ENCODE data around the gene MBNL2. TPM values are rescaled to one million over a fixed set of nuclear protein-coding genes. Genes with fewer than 3 reads are reported as not detected.

MBNL2 gene
- total RNA-seq, 2 experiments from 2014 or later = 13.4 to 15.5 TPM

DNA sequence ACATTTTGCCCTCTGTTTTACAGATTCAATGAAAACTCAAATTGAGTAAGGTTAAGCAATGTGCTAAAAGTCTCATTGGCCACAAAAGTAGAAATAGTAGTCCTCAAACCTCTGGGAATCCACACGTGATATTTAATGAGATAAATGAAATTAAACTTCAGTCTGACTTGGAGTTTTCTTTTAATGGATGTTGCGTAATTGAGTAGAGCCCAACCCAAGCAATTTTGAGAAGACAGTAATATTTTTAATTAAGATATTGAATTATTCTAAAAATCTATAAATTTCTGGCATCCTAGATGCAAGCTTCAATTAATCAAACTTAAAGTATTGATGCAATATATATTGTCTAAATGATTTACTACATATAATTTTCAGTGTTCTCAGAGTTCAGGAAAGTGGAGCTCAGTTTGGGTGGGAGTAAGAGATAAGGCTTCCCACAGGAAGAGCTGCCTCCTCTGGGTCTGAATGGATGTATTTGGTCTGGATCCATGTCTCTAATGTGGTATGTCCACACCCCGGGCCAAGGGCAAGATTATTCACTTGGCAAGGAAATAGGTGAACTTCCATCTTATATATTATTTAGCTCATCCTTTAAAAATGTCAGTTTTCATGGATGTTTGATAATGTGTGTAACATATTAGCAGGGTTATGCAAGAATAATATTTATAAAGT is 6.9 kb downstream of the MBNL2 start:
- peaks cover 49% of the 10 kb centered on the region for H3K4me1 Mint-ChIP-seq

DNA sequence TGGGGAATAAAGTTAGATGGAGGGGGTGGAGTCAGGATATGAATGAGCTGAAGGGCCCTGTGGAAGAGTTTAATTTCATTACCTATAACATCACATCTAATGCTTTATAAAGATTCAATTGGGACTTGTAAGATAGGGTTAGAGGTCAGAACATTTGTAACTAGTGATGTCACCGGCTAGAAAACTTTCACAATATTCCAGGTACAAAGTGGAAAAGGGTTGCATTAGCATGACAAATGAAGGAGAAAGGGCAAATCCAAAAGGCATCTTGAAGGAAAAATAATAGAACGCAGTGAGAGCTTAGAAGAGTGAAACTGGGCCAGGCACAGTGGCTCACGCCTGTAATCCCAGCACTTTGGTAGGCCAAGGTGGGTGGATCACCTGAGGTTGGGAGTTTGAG is 7.6 kb downstream of the MBNL2 start:
- Mint-ChIP-seq H3K4me3 (no peak overlapping the region), H3K36me3 (ENCODE audit: low read depth) (peaks cover 16% of the 10 kb centered on the region), H3K9me3 (no peaks in the 10 kb centered on the region), H3K27me3 (no peaks in the 10 kb centered on the region), H3K27ac (no peak overlapping the region), H3K4me1 (peaks cover 43% of the 10 kb centered on the region)
- DNase-seq = no peak
- ChIA-PET CTCF (interaction anchor here (0.6 to 3.5 kb wide), 3 partner anchors 11 to 1225 kb away, joined by 3 to 13 read pairs (median 4); no protein-coding TSS in a partner anchor), POLR2A (no interaction called here)

More for the DNA sequence above, 6.9 kb downstream of the MBNL2 start:
- no peak overlapping the region for H3K4me3 Mint-ChIP-seq
- H3K27ac Mint-ChIP-seq = no peak overlapping the region
- ChIA-PET CTCF (interaction anchor here (0.6 to 3.5 kb wide), 3 partner anchors 12 to 1226 kb away, joined by 3 to 13 read pairs (median 4); no protein-coding TSS in a partner anchor), POLR2A (no interaction called here)
- H3K36me3 Mint-ChIP-seq (ENCODE audit: low read depth) = peaks cover 15% of the 10 kb centered on the region
- no peaks in the 10 kb centered on the region for H3K9me3 Mint-ChIP-seq
- no peak for DNase-seq
- no peaks in the 10 kb centered on the region for H3K27me3 Mint-ChIP-seq

DNA sequence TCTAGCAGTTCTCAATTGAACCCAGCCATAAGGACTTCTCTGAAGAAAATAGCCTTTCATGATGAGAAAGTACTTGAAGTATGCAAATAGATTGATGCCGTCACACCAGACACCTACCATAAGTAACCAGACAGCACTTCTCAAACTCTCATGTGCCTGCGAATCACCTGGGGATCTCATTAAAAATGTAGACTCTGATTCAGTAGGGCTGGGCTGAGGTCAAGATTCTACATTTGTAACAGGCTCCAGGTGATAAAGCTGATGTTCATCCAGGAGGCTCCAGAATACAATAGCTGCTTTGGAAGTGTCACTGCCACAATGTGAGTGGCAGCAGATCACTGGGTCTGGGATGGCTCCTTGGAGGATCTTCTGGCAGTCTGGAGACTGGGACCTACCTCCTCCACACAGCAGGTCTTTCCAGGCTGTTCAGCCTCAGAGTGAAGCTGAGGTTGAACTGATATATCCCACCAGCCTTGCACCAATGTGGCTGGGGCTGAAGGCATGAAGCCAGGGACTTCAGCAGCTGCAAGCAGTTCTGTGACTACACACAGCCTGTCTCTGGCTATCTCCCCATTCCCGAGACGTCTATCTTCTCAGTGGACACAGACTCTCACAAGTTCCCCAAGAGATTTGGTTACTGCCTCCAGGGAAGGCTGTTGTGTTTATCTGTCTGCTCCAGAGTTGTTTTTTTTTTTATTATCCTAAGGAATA is 9.1 kb downstream of the MBNL2 start:
- no peaks in the 10 kb centered on the region for H3K9me3 Mint-ChIP-seq
- POLR2A ChIA-PET = interaction anchor here (0.7 kb wide), 1 partner anchor 16 kb away, joined by 3 read pairs; no protein-coding TSS in a partner anchor
- H3K4me1 Mint-ChIP-seq = peaks cover 27% of the 10 kb centered on the region

DNA sequence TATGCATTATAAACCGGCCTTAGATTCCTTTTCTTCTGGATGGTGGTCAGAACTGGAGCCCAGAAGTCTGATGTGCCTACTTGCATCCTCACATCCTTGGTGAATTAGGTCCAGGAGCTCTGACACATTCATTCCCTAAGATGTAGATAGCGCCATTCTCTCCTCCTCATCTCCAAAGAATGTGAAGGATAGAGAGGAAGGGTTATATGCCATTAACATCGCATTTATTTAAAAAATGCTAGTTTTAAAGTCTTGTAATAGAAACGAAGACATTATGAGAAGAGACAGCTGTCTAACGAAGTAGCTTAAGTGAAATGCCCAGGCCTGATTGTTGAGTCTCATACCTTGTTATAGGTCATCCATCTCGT is 9.7 kb downstream of the MBNL2 start:
- CTCF ChIA-PET = interaction anchor here (0.6 kb wide), 1 partner anchor 12 kb away, joined by 3 read pairs; no protein-coding TSS in a partner anchor
- Mint-ChIP-seq H3K27me3 (no peaks in the 10 kb centered on the region), H3K4me3 (no peak overlapping the region), H3K4me1 (peaks cover 22% of the 10 kb centered on the region), H3K9me3 (no peaks in the 10 kb centered on the region), H3K27ac (no peak overlapping the region), H3K36me3 (ENCODE audit: low read depth) (peaks cover 16% of the 10 kb centered on the region)
- DNase-seq = no peak
- POLR2A ChIA-PET = interaction anchor here (0.7 kb wide), 1 partner anchor 15 kb away, joined by 3 read pairs; no protein-coding TSS in a partner anchor

More for the DNA sequence above, 9.1 kb downstream of the MBNL2 start:
- no peak overlapping the region for H3K4me3 Mint-ChIP-seq
- H3K36me3 Mint-ChIP-seq (ENCODE audit: low read depth) = peaks cover 16% of the 10 kb centered on the region
- CTCF ChIA-PET = no interaction called here
- no peaks in the 10 kb centered on the region for H3K27me3 Mint-ChIP-seq
- no peak for DNase-seq
- no peak overlapping the region for H3K27ac Mint-ChIP-seq

DNA sequence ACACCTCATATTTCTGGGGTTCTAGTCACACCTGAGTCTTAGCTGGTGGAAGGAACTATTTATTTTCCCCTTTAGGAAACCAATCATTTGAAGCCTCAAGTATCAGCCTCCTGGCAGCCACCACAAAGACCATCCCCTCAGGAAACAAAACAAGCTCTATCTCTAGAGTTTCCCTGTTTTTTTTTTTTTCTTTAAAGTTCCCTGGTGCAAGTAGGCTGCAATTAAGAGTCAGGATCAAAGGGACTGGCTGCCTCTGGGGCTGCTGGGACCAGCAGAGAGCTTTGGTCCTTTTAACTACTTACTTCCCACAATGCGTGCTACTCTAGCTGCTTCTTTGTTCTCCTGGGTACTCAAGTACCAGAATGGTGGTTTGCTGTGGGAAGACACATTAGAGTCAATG is 11.4 kb downstream of the MBNL2 start:
- DNase-seq = no peak
- no peaks in the 10 kb centered on the region for H3K9me3 Mint-ChIP-seq
- no peak overlapping the region for H3K27ac Mint-ChIP-seq
- no peaks in the 10 kb centered on the region for H3K27me3 Mint-ChIP-seq
- H3K36me3 Mint-ChIP-seq (ENCODE audit: low read depth) = peaks cover 16% of the 10 kb centered on the region
- CTCF ChIA-PET = interaction anchor here (0.8 to 0.9 kb wide), 2 partner anchors 12 to 126 kb away, joined by 3 read pairs; no protein-coding TSS in a partner anchor
- POLR2A ChIA-PET = no interaction called here
- peaks cover 15% of the 10 kb centered on the region for H3K4me1 Mint-ChIP-seq
- H3K4me3 Mint-ChIP-seq = no peak overlapping the region

DNA sequence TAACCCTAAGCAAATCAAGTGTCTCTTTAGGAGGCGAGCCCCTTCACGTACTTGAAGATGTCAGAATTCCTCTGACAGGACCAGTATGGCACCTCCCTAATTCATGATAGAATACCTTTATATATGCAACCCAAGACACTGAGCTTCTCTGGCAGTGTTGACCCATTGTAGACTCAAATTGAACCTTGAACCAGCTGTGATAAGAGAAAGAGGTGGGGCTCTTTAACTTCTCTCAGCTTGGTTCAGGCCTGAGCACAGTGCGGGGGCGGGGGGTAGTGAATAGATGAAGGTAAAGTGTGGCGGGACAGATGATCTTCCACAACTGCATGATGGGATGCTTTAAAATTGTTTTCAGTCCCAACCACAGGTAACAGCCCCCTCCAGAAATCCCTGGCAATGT is 12.1 kb downstream of the MBNL2 start:
- Mint-ChIP-seq H3K27ac (no peak overlapping the region), H3K27me3 (no peaks in the 10 kb centered on the region), H3K9me3 (no peaks in the 10 kb centered on the region), H3K4me3 (no peak overlapping the region), H3K4me1 (peaks cover 16% of the 10 kb centered on the region), H3K36me3 (ENCODE audit: low read depth) (peaks cover 16% of the 10 kb centered on the region)
- ChIA-PET CTCF (interaction anchor here (0.8 to 1.2 kb wide), 2 partner anchors 9 to 11 kb away, joined by 3 read pairs; no protein-coding TSS in a partner anchor), POLR2A (no interaction called here)
- DNase-seq = no peak

DNA sequence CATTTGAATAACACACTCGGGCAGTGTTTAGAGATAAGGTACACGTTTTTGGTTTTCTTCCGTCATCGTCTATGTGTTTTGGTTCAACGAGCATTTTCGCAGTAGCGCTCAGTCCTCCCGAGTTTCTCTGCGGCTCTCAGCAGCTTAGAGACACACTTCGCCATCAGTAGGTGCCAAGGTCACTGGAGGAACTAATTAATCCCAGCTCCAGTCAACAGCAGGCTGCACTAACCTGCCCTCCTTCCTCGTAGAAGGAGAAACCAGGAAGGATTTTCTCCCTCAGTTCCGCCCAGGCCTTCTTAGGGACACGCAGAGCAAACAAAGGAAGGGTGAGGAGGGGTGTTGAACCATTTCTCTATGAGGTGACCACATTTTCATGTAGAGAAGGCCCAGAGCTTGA is 12.6 kb downstream of the MBNL2 start:
- H3K4me1 Mint-ChIP-seq = peaks cover 13% of the 10 kb centered on the region
- CTCF ChIA-PET = interaction anchor here (1.2 kb wide), 1 partner anchor 10 kb away, joined by 3 read pairs; no protein-coding TSS in a partner anchor
- no peak overlapping the region for H3K27ac Mint-ChIP-seq
- H3K9me3 Mint-ChIP-seq = no peaks in the 10 kb centered on the region
- POLR2A ChIA-PET = no interaction called here
- H3K4me3 Mint-ChIP-seq = no peak overlapping the region
- DNase-seq = no peak
- no peaks in the 10 kb centered on the region for H3K27me3 Mint-ChIP-seq
- H3K36me3 Mint-ChIP-seq (ENCODE audit: low read depth) = peaks cover 12% of the 10 kb centered on the region

DNA sequence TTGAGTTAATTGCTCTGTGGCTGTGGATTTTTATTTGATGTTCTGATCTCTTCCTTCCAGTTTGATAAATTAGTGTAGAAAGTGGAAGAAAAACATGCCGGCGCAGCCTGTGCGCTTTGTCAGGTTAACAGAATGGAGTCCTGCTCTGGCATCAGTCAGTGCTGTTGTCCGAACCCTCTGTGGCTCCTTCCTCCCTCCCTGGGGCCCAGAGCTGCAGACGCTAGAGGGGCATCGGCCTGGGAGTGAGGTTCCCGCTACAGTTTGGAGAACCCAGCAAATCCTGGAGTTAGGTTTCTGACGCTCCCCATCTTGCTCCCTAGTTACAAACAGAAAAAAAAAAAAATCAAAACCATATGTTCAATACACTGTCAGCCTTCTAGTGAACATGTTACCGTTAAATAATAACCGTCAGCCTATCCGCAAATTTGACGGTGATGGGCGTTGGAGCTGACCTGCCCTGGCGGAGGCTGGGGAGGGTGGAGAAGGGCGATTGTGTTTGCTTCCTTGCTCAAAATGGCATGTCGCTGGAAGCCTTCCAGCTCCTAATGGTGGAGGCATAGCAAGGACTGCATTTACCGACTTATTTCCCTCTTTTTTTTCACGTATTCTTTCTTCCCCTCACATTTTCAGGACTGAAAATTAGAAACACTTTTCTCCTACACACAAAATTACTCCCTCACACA is 13.6 kb downstream of the MBNL2 start:
- ChIA-PET CTCF (interaction anchor here (1.1 kb wide), 1 partner anchor 11 kb away, joined by 5 read pairs; no protein-coding TSS in a partner anchor), POLR2A (no interaction called here)
- DNase-seq = no peak
- Mint-ChIP-seq H3K4me1 (peaks cover 13% of the 10 kb centered on the region), H3K9me3 (no peaks in the 10 kb centered on the region), H3K27me3 (no peaks in the 10 kb centered on the region), H3K36me3 (ENCODE audit: low read depth) (peaks cover 12% of the 10 kb centered on the region), H3K27ac (no peak overlapping the region), H3K4me3 (no peak overlapping the region)

DNA sequence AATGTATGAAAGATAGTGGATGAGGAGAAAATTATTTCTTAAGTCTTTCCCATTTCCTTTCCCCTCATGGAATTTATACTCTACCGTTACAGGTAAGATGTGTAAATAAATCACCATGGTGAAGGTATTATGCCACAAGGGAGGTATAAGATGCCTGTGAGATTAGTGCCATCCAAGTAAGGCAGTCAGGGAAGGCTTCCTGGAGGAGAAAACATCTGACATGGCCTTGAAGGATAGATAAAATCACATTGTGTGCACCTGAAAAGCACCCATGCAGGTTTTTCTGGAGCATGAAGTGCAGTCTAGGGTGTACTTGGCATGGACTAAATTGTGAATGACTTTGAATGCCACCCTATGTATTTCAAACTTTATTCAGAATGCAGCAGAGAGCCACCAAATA is 15.3 kb downstream of the MBNL2 start:
- CTCF ChIA-PET = interaction anchor here (0.6 kb wide), 1 partner anchor 735 kb away, joined by 3 read pairs; no protein-coding TSS in a partner anchor
- POLR2A ChIA-PET = no interaction called here
- DNase-seq = no peak
- Mint-ChIP-seq H3K4me3 (no peak overlapping the region), H3K9me3 (no peaks in the 10 kb centered on the region), H3K27me3 (no peaks in the 10 kb centered on the region), H3K36me3 (ENCODE audit: low read depth) (peaks cover 3% of the 10 kb centered on the region), H3K4me1 (peaks cover 24% of the 10 kb centered on the region), H3K27ac (no peak overlapping the region)

DNA sequence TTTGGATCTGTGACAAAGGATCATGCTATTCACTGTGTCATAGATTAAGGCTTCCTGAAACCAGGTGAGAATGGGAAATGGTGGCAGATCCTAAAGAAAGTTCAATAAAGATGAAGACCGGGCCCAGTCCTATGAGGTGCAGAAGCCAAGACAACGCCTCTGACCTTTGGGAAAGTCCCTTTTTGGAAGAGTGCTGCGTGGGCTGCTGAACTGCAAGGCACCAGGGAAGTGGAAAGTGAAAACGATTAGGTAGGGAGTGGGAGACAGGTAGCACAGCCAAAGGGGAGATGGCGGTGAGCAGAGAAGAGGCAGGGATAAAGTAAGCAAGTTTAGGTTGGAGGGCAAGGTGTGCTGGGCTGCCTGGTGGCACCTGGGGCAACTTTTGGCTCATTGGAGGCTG is 16.3 kb downstream of the MBNL2 start:
- H3K9me3 Mint-ChIP-seq = no peaks in the 10 kb centered on the region
- H3K4me1 Mint-ChIP-seq = peaks cover 22% of the 10 kb centered on the region
- H3K36me3 Mint-ChIP-seq (ENCODE audit: low read depth) = peaks cover 3% of the 10 kb centered on the region
- H3K27ac Mint-ChIP-seq = no peak overlapping the region
- DNase-seq = no peak
- no peaks in the 10 kb centered on the region for H3K27me3 Mint-ChIP-seq
- ChIA-PET CTCF (no interaction called here), POLR2A (no interaction called here)
- H3K4me3 Mint-ChIP-seq = no peak overlapping the region

DNA sequence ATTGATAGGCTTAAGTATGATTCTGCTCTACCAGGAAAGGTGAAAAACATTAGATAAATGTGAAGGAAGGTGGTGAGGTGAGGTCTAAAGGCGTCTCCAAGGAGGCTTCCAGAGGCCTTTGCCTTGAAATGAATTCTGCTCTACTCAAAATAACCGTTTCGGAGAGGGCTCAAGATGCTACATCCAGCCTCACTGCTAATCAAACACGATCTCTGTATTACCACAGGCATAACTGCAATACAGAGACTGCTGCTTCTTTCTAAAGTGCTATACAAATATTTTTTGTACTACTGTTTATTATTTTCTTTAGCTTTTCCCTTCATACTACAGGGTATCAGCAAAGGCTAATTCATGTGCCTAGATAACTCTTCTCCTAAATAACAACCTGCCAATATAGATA is 16.8 kb downstream of the MBNL2 start:
- CTCF ChIA-PET = no interaction called here
- Mint-ChIP-seq H3K4me1 (peaks cover 20% of the 10 kb centered on the region), H3K27me3 (no peaks in the 10 kb centered on the region), H3K36me3 (ENCODE audit: low read depth) (peaks cover 1% of the 10 kb centered on the region), H3K4me3 (no peak overlapping the region), H3K27ac (no peak overlapping the region), H3K9me3 (no peaks in the 10 kb centered on the region)
- POLR2A ChIA-PET = no interaction called here
- no peak for DNase-seq

DNA sequence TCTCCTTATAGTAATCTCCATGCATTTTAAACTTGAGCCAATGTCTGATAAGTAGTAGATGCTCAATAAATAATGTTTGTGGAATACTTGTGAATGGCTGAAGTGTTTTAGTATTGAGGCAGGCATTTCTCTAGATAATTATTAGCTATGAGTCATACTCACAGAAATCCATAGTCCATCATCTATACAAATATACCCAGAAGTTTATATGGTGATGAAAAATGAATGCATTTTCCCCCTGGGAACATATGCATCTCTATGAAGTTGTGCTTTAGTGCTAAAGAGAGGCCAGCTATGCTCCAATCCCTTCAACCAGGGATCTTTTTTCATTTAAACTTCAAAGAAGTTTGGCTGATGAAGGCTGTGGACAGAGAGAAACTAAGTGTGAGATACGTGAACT is 17.2 kb downstream of the MBNL2 start:
- DNase-seq = no peak
- ChIA-PET CTCF (interaction anchor here (2.4 kb wide), 1 partner anchor 10 kb away, joined by 13 read pairs; no protein-coding TSS in a partner anchor), POLR2A (no interaction called here)
- Mint-ChIP-seq H3K4me1 (peaks cover 20% of the 10 kb centered on the region), H3K4me3 (no peak overlapping the region), H3K27me3 (no peaks in the 10 kb centered on the region), H3K9me3 (no peaks in the 10 kb centered on the region), H3K36me3 (ENCODE audit: low read depth) (no peaks in the 10 kb centered on the region), H3K27ac (no peak overlapping the region)
